ENCODE measurements around the gene SNAI3.
"Not testable (repeated sequence)": the region's sequence is repeated elsewhere in the genome, so short reads cannot be mapped to it uniquely, and the experiment has no call there.

SNAI3 gene

DNA sequence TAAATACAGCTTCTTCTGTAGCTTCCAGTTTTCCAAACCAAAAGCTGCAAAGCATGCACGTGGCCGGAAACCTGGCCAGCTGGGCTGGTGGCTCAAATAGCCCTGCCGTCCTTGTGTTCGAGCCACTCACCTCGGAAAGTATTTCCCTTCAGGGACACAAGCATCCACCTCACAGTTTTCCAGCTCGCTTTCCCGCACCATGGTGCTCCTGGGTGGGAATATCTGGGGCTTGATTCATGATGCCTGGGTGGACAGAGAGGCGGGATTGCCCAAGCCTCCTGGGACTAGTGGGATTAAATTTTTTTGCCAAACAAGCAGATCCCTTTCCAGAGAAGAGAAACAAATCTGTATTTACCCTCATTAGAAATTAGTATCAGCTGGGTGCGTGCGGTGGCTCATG is 16.3 kb downstream of the SNAI3 start:
- DNase-seq (ENCODE audit: low read depth in 2 of 2) = no peak

DNA sequence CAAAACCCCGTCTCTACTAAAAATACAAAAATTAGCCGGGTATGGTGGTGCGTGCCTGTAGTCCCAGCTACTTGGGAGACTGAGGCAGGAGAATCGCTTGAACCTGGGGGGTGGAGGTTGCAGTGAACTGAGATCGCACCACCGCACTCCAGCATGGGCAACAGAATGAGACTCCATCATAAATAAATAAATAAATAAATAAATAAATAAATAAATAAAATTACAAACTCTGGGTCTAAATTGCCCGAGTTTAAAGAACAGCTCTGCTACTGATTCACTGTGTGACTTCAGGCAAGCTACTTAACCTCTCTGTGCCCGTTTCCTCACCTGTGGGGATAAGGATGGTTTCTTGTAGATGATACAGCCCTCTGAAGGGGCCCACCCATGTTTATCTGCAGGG is 16.8 kb downstream of the SNAI3 start:
- DNase-seq (ENCODE audit: low read depth in 2 of 2) = not testable (repeated sequence)

DNA sequence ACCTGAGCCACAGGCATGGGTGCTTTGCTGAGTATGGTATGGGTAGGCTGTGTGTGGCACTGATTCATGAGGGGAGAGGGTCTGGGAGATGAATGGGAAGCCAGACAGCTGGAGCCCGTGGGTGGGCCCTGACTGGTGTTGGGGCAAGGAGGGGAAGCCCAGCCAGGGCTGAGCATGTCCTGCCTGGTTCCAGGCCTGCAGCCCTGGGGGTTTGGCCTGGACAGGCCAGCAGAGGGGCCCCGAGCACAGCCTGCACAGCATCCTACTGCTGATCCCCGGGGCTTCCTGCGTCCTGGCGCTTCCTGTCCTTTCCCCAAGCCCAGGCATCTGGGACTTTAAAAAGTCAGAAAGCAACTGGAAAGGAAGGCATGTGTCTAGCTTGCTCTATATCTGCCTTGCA is 18.8 kb downstream of the SNAI3 start:
- DNase-seq (ENCODE audit: low read depth in 2 of 2) = no peak

DNA sequence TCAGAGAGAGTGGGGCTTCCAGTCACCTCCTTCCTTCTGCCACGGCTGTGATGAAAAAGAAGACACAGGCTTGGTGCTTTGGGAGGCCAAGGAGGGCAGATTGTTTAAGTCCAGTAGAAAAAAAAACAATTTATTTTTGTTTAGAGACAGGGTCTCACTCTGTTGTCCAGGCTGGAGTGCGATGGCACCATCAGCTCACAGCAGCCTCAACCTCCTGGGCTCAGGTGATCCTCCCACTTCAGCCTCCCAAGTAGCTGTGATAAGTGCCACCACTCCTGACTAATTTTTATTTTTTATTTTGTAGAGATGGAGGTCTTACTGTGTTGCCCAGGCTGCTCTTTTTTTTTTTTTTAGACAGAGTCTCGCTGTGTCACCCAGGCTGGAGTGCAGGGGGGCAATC is 20.7 kb downstream of the SNAI3 start:
- no peak for DNase-seq (ENCODE audit: low read depth in 2 of 2)

DNA sequence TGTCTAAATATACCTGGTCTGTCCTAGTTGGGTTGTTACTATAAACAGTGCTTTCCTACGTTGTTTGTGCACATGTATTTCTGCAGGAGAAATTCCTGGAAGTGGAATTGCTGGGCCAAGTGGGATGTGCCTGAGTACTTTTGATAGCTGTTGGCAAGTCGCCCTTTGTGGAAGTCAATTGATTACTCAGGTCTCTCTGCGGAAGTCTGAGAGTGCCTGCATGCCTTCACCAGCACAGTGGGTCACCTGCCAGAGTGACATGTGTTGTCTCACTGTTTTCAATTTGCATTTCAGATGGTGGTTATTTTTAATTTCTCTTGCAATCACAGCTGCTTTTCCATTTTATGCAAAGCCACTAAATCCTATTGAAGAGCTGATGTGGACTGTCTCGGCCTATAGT is 21.2 kb downstream of the SNAI3 start:
- no peak for DNase-seq (ENCODE audit: low read depth in 2 of 2)

DNA sequence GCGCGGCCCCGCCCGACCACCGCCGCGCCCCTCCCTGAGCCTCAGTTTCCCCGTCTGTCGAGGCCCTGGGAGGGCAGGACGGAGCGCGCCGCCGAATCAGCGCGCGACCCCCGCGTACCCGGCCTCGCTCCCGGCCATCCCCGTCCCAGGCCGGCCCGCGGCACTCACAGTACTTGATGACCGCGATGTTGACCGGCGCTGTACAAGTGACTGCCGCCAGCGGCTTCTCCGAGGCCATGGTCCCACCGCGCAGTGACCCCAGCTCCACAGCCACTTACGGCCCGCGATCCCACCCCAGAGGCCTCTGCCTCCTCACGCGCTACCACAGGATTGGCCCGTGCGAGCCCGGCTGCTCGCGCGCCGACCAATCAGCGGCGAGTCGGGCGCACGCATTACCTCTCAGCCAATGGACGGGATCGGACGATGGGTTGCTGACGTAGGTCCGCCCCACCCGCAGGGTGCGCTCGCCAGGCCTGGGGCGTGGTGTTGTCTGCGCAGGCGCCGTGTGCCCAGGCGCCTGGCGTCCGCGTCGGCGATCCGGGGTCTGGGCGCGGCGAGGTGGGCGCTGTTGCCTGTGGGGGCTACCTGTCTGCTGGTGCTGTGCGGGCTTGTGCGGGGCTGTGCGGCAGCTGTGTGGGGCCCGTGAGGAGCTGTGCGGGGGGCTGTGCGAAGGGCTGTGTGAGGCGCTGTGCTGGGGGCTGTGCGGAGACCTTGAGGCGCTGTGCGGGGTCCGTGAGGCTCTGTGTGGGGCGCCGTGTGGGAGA is 23.3 kb downstream of the SNAI3 start, which contains the start of gene MVD:
Gene MVD (minus strand): TSS at position 249 of the 764 bp plus-strand sequence. CDS start 11 bp downstream, at position 238.
- DNase-seq (ENCODE audit: low read depth in 2 of 2) = peak; percentile 88 to 95

DNA sequence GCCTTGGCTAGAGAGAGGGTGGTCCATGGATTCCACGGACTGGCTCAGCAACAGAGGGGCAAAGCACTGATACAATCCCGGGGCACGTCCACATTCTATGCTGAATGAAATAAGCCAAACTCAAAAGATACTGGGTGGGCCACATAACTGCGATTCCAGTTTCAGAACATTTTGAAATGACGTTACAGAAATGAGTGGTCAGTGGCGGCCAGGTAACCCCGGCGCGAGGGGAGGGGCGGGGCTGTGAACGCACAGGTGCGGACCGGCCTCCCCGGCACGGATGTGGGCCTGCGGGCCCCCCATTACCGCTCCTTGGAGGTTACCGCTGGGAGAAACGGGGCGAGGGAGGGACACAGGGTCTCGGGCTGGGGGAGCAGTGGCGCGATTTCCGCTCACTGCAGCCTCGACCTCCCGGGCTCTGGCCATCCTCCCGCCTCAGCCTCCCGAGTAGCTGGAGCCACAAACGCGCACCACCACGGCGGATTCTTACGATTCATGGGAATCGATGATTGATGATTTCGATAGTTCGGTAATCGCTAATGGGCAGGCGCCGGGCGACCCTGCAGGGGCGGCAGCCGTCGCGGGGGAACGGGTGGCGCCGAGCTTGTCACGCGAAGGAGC is 24.0 kb downstream of the SNAI3 start:
- DNase-seq (ENCODE audit: low read depth in 2 of 2) = no peak

DNA sequence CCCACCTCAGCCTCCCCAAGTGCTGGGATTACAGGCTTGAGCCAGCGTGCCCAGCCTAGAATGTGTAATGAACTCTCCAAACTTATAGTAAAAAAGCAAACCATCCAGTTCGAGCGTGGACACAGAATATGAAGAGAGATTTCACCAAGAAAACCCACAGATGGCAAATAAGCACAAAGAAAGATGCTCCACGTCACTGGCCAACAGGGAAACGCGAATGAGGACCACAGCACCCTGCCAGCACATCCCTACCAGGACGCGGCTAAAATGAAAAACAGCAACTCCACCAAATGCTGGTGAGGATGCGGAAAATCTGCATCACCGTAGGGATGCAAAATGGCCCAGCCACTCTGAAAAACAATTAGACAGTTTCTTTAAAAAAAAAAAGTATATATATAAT is 24.8 kb downstream of the SNAI3 start:
- no peak for DNase-seq (ENCODE audit: low read depth in 2 of 2)

DNA sequence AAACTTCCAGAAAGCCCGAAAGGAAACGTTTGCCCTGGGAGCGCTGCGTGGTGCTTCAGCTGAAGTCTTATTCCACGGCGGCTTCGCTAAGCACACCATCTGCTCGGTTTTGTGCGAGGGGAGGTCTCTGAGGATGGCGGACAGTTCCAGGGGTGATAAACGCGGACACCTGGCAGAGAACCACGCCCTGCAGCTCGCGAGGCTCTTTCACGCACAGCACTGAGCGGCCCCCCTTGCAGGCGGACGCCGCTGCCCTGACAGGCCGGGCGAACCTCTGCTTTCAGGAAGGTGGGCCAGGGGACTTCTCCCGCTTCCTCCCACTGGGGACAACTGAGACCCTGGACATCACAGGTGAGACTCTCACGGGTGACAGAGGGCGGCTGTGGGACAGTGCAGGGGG is 27.1 kb downstream of the SNAI3 start:
- DNase-seq (ENCODE audit: low read depth in 2 of 2) = no peak

DNA sequence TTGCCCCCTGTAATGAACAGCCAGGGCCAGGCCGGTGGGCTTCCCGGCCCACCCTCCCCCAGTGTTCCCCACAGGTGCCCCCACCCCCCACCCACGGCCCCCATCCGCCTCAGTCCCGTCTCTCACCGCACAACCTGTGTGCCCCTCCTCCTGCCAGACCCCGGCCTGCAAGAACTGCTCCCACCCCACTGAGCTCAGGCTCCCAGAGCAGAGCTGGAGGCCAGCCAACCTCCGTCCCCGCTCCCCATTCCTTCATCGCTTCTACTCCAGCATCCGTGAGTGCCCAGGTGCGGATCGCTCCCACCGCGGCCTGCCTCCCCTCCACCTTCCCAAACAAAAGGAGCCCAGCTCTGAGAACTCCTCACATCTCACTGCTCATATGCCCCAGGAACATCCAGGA is 27.6 kb downstream of the SNAI3 start:
- no peak for DNase-seq (ENCODE audit: low read depth in 2 of 2)

DNA sequence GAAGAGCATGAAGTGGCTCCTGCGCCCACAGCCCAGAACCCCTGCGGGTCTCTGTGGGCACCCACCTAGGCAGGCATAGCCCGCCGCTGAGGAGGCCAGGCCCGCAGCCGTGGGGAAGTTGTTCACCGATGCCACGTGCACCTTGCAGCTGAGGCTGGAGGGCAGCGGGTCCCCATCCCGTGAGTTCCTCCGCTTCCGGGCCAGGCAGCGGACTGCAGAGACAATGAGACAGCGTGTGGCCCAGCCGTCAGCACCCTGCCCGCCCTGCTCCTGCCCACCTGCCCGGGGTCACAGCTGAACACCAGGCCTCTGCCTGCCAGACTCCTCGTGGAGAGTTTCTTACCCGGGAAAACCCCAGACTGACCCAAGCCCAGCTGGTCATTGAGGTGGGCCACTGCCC is 28.9 kb downstream of the SNAI3 start:
- no peak for DNase-seq (ENCODE audit: low read depth in 2 of 2)

DNA sequence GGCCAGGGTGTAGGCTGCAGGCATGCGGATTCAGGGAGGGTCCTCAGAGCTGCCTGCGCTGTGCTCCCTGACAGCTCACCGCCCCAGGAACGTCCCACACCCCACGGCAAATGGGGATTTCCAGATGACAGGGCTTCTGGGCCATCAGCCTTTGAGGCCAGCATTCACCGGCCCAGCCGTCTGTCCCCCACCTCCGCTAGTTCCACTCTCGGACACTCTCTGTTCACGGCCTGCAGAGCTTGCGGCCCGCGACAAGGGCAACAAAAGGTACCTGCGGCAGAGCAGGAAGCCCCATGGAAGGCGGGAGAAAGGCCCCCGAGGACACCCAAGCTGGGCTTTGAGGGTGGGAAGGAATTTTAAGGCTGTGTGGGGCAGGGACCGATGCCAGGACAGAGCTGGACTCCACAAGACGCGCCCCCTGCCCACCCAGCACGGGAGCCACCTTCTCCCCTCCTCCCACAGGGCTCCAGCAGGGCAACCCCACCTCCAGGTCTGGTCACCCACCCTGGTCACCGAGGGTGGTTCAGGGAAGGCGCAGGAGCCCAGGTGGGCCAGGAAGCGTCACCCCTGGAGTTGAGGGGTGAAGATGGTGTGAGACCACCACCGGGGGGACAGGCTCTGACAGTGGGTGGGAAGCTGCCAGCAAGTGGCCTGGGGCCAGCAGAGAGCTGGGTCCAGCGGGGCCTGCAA is 29.9 kb downstream of the SNAI3 start:
- no peak for DNase-seq (ENCODE audit: low read depth in 2 of 2)

DNA sequence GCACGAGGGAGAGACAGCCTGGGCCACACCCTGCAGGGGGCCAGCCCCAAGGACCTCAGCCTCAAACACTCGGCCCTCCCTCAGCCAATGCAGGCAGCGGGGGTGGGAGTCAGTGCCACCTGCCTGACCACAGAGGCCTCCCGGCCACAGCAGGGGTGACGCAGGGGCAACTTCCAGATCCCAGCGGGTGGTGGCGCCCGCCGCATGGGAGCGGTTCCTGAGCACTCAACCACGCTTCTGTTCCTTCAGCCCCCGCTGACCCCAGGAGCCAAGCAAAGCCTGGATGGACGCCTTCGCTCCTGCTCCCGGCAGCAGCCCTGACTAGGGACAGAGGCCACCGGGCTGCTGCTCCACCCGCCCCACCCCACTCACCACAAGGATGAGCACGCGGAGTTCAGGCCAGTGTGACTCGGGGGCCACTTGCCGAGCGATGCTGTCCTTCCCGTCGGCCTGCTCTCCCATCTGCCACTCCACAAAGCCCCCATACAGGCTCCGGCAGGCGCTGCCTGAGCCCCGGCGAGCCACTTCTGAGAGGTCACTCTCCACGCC is 30.5 kb downstream of the SNAI3 start:
- no peak for DNase-seq (ENCODE audit: low read depth in 2 of 2)

DNA sequence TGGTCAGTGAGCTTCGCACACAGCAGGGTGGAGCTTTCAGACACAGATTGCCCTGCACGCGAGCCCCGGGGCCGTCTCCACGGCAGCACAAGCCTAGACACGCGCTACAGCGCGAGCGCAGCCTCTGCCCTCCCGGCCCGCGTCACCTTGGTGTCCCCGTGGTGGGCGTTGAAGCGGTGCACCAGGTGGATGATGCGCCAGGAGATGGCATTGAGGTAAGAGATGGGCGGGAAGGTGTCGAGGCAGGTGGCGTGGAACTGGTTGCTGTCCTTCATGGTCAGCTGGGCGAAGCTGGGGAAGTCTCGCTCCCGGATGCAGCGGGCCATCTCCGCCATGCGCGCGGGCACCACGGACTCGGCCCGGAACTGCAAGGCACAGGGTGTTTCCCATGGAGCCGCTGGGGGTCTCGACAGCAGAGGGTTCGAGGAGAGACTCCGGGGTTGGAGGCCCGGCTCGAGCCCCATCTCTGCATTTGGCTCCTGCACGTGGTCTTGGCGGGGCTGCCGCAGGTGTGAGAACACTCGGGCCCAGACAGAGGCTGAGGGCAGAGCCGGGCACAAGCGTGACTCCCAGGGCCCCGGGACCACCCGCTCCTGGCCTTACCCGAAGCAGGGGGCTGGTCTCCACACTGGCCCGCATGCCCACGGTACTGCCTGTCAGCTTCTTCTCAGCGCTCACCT is 31.1 kb downstream of the SNAI3 start:
- no peak for DNase-seq (ENCODE audit: low read depth in 2 of 2)

DNA sequence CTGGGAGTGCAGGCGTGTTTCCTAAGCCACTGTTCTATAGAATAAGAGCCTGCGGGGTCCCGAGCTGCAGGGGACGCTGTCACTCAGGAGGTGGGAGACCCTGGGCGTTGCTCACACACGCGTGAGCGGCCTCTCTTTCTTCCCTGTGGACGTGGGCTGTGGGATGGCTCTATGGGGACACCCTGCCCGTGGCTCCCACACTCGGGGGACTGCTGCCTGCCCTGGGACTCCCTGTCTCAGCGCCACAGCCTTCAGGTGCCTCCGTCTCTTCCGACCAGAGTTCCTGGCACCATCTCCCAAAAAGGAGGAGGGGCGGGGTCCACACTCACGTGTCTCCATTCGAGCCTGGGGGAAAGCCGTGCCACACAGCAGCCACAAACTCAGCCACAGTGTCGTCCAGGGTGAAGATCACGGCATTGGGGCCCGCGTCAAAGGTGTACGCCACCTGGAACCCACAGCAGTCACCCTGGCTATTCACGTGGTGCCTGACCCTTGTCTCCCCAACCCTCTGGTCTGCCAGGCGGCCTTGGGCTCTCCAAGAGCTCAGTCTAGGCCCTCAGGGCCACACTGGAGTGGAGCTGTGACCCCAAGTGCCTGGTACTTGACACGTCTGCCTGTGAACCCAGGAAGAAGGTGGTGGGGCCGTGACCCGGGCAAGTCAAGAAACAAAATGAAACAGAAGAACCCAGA is 31.8 kb downstream of the SNAI3 start:
- no peak for DNase-seq (ENCODE audit: low read depth in 2 of 2)

DNA sequence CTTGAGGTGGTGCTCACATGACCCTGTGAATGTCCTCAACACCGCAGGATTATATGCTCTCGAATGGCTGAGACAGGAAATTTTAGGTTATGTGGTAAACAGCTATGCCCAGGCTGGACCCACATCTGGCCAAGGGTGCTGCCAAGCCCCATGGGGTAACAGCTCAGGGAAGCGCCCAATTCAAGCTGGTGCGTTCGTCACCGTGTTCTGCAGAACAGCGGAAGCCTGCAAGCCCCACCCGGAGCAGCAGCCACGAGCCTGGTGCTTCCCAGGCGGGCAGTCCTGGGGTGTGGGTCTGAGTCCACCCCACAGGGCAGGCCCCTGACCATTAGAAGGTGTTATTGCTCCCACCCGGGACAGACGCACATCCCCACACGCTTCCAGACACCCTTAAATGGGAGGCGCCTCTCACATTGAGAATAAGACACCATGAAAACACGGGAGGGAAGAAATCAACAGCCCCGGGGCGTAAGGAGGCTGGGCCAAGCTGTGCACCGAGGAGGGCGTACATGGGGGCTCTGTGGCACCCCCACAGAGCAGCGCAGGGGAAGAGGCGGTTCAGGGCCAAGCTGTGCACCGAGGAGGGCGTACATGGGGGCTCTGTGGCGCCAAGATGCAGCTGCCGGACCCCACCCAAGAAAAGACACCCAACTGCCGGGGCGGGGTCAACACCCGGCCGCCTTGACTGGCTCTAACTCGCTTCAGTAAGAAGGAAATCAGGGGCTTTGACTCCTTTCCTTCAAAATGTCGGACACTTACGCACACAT is 32.5 kb downstream of the SNAI3 start:
- DNase-seq (ENCODE audit: low read depth in 2 of 2) = no peak

DNA sequence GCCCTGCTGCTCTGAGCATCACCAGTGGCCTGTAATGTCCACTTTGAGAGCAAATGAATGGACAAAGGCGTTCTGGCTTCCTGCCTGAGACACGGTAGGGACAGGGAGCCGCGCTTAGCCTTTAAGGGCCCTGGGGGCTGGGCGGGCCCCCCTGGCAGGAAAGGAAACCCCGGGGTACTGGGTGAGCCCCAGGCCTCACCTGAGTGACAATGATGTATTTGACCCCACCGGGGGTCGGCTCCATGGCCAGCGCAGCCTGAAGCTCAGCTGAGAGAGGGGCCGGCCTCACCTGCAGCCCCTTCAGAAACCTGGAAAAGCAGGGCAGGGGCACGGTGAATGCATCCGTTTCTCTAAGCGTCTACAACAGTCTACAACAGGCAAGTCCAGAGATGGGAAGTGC is 33.2 kb downstream of the SNAI3 start:
- no peak for DNase-seq (ENCODE audit: low read depth in 2 of 2)

DNA sequence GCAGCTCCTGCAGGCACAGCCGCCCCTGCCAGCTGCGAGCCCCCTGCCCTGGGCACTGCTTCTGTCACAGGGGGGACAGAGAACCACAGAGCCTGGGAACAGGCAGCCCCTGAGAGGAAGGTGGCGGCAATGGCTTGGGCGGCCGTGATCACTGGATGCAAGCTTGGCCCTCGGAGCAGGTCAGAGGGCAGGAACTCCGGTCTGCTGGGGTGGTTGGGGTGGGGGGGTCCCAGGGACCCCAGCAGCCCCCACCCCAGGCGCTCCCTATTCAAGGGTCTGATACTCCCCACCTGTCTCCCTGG is 33.6 kb downstream of the SNAI3 start:
- DNase-seq (ENCODE audit: low read depth in 2 of 2) = no peak

DNA sequence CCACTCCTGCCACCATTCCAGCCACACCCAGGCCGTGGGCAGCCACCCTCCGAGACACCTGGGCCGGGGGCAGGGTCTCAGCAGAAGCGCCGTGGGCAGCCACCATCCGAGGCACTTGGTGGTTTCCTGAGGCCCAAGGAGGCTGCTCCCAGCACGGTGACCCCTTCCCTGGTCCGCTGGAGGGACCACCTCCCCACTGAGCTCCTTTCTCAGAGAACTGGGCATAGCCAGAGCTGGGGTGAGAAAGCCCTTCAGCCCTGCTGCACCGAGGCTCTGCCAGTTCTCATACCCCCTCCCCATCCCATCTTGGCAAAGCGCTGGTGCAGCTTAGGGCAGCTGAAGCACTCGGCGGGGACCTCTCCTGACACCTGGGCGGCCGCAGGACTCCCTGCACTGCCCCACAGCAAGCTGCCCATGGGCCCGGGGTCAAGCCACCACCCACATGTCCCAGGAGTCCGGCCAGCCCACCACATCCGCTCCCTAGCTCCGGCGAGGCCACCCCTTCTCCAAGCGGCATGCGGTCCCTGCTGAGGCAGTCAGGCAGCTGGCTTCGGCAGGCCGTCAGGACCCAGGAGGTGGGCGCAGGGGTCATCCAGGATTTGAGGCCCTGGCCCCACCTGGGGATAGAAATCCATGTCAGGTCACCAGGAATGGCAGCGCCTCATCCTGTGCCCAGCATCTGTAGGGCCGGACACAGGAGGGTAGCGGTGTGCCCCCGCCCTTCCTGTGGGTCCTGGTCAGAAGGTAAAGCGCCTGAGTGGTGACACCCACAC is 34.1 kb downstream of the SNAI3 start:
- DNase-seq (ENCODE audit: low read depth in 2 of 2) = no peak

All from stimulated activated CD4-positive, alpha-beta T cell treated with anti-CD3 and anti-CD28 coated beads, Interleukin-4, amount 100 ng/mL, for 48 hours (primary cell).